Measurements from ENCODE around the gene OR1N1.
"Not testable (repeated sequence)": the region's sequence is repeated elsewhere in the genome, so short reads cannot be mapped to it uniquely, and the experiment has no call there.

The OR1N1 gene

GRCh38 chr9:122527193-122527592 is at the start of gene OR1N1:
Gene OR1N1, minus strand, starts transcription at chr9:122527293. Its CDS starts 0 bp downstream, at chr9:122527293.
- DNase-seq: no peak

- DNase-seq: no peak
These were observed 45.4 kb upstream of the OR1N1 start for GRCh38 chr9:122572456-122572855.

- no peak for DNase-seq
These were observed 40.8 kb upstream of the OR1N1 start for GRCh38 chr9:122567901-122568300.

GRCh38 chr9:122562134-122562760 is 35.2 kb upstream of the OR1N1 start:
- no peak for DNase-seq

GRCh38 chr9:122561446-122561845 is 34.4 kb upstream of the OR1N1 start:
- no peak for DNase-seq

GRCh38 chr9:122552812-122553211 is 25.7 kb upstream of the OR1N1 start, which contains the start of gene OR1N2:
Gene OR1N2, plus strand, starts transcription at chr9:122553112. Its CDS starts 100 bp downstream, at chr9:122553212.
- no peak for DNase-seq

- no peak for DNase-seq
These were observed 24.3 kb upstream of the OR1N1 start for GRCh38 chr9:122551371-122551770.

- no peak for DNase-seq
These were observed 19.1 kb upstream of the OR1N1 start for GRCh38 chr9:122546196-122546595.

GRCh38 chr9:122538757-122539156 is 11.7 kb upstream of the OR1N1 start:
- no peak for DNase-seq

GRCh38 chr9:122537066-122537465 is 10.0 kb upstream of the OR1N1 start:
- DNase-seq: not testable (repeated sequence)

- DNase-seq: no peak
These were observed 9.0 kb upstream of the OR1N1 start for GRCh38 chr9:122536134-122536533.

- not testable (repeated sequence) for DNase-seq
These were observed 4.1 kb upstream of the OR1N1 start for GRCh38 chr9:122531157-122531556.

GRCh38 chr9:122526602-122527001 is 491 bp downstream of the OR1N1 start:
- no peak for DNase-seq

GRCh38 chr9:122519376-122519775 is 7.7 kb downstream of the OR1N1 start:
- no peak for DNase-seq

- DNase-seq: no peak
These were observed 8.3 kb downstream of the OR1N1 start, which contains the start of gene OR1J4 for GRCh38 chr9:122518841-122519240. Gene OR1J4, plus strand, starts transcription at chr9:122519141. Its CDS starts 0 bp downstream, at chr9:122519141.

- DNase-seq: no peak
These were observed 8.9 kb downstream of the OR1N1 start for GRCh38 chr9:122518226-122518625.

GRCh38 chr9:122510502-122510901 is 16.6 kb downstream of the OR1N1 start, which contains the start of gene OR1J2:
Gene OR1J2, plus strand, starts transcription at chr9:122510802. Its CDS starts 0 bp downstream, at chr9:122510802.
- no peak for DNase-seq

GRCh38 chr9:122506964-122507363 is 20.1 kb downstream of the OR1N1 start:
- no peak for DNase-seq

- DNase-seq: peak; percentile 29
These were observed 28.2 kb downstream of the OR1N1 start for GRCh38 chr9:122498883-122499288.

- no peak for DNase-seq
These were observed 48.0 kb downstream of the OR1N1 start for GRCh38 chr9:122479062-122479461.

GRCh38 chr9:122477826-122478225 is 49.3 kb downstream of the OR1N1 start, which contains the start of gene OR1J1:
Gene OR1J1, minus strand, starts transcription at chr9:122477926. Its CDS starts 0 bp downstream, at chr9:122477926.
- DNase-seq: no peak

GRCh38 chr9:122477346-122477745 is 49.7 kb downstream of the OR1N1 start:
- no peak for DNase-seq

Measured in CD4-positive, alpha-beta T cell treated with Interleukin-10 for 1 hour (primary cell).